ENCODE measurements around the gene NQO1.
A peak's percentile ranks its signal among the peaks of the same experiment; 100 is the strongest.
"Not testable (repeated sequence)": the region's sequence is repeated elsewhere in the genome, so short reads cannot be mapped to it uniquely, and the experiment has no call there.

NQO1 gene

GRCh38 chr16:69741519-69741918, 15.2 kb upstream of the NQO1 start:
- H2AFZ ChIP-seq (ENCODE audit: low read depth) = no peak overlapping the region
- no peak overlapping the region for H3K27ac ChIP-seq
- H3K4me1 ChIP-seq (ENCODE audit: low read depth, poor library complexity, severe bottlenecking) = no peaks in the 10 kb centered on the region
- H4K20me1 ChIP-seq (ENCODE audit: insufficient read depth) = no peaks in the 10 kb centered on the region
- H3K4me2 ChIP-seq = no peak overlapping the region
- TF ChIP-seq CTCF (conservative IDR thresholded peaks at IDR 0.05; ENCODE audit: low read depth, low read length) = no peak
- peaks cover 7% of the 10 kb centered on the region; the same call in 1 of the 2 replicates for H3K79me2 ChIP-seq (ENCODE audit: insufficient read depth, low read depth)
- no peaks in the 10 kb centered on the region for H3K27me3 ChIP-seq (ENCODE audit: insufficient read depth, low read depth)
- H3K4me3 ChIP-seq (IDR thresholded peaks at IDR 0.05; ENCODE audit: insufficient read depth, low read depth, low read length) = no peak overlapping the region
- H3K9ac ChIP-seq = no peak overlapping the region
- peaks cover 21% of the 10 kb centered on the region; the same call in 1 of the 2 replicates for H3K36me3 ChIP-seq (ENCODE audit: insufficient read depth)

DNA sequence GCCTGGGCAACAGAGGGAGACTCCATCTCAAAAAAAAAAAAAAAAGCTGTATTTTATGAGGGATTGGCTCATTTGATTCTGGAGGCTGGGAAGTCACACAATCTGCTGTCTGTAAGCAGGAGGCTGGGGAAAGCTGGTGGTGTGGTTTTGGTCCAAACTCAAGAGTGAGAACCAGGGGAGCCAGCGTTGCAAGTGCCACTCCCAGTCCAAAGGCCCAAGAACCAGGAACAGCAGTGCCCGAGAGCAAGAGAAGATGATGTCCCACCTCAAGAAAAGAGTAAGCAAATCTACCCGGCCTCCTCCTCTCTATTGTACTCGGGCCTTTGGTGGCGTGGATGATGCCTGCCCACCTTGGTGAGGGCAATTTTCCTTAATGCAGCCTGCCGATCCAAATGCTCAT, 5.7 kb upstream of the NQO1 start:
- no peak for TF ChIP-seq CTCF (conservative IDR thresholded peaks at IDR 0.05; ENCODE audit: low read depth, low read length)
- Histone ChIP-seq H3K4me2 (no peak overlapping the region), H4K20me1 (ENCODE audit: insufficient read depth) (no peaks in the 10 kb centered on the region), H3K4me1 (ENCODE audit: low read depth, poor library complexity, severe bottlenecking) (peaks cover 6% of the 10 kb centered on the region), H3K27me3 (ENCODE audit: insufficient read depth, low read depth) (no peaks in the 10 kb centered on the region), H3K36me3 (ENCODE audit: insufficient read depth) (no peaks in the 10 kb centered on the region), H3K4me3 (IDR thresholded peaks at IDR 0.05; ENCODE audit: insufficient read depth, low read depth, low read length) (no peak overlapping the region), H3K9ac (no peak overlapping the region), H3K27ac (no peak overlapping the region), H2AFZ (ENCODE audit: low read depth) (no peak overlapping the region), H3K79me2 (ENCODE audit: insufficient read depth, low read depth) (peaks cover 8% of the 10 kb centered on the region; the same call in 1 of the 2 replicates)

DNA sequence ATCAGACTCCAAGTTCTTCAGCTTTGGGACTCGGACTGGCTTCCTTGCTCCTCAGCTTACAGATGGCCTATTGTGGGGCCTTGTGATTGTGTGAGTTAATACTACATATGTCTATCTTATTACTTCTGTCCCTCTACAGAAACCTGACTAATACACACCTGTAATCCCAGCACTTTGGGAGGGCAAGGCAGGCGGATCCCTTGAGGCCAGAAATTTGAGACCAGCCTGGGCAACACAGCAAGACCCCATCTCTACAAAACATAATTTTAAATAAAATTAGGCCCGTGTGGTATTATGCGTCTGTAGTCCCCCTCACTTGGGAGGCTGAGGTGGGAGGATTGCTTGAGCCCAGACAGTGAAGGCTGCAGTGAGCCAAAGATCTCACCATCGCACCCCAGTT, 4.9 kb upstream of the NQO1 start:
- not testable (repeated sequence) for H3K27ac ChIP-seq; H3K4me1 ChIP-seq (ENCODE audit: low read depth, poor library complexity, severe bottlenecking); H3K4me2 ChIP-seq; H2AFZ ChIP-seq (ENCODE audit: low read depth); H3K27me3 ChIP-seq (ENCODE audit: insufficient read depth, low read depth); H4K20me1 ChIP-seq (ENCODE audit: insufficient read depth); H3K36me3 ChIP-seq (ENCODE audit: insufficient read depth); H3K9ac ChIP-seq; H3K4me3 ChIP-seq (IDR thresholded peaks at IDR 0.05; ENCODE audit: insufficient read depth, low read depth, low read length); H3K79me2 ChIP-seq (ENCODE audit: insufficient read depth, low read depth)

- H3K4me3 ChIP-seq (IDR thresholded peaks at IDR 0.05; ENCODE audit: insufficient read depth, low read depth, low read length); H2AFZ ChIP-seq (ENCODE audit: low read depth); H3K36me3 ChIP-seq (ENCODE audit: insufficient read depth); H3K4me2 ChIP-seq; H3K9ac ChIP-seq; H3K27me3 ChIP-seq (ENCODE audit: insufficient read depth, low read depth); H4K20me1 ChIP-seq (ENCODE audit: insufficient read depth); H3K27ac ChIP-seq: not testable (repeated sequence)
- Histone ChIP-seq H3K4me1 (ENCODE audit: low read depth, poor library complexity, severe bottlenecking) (peaks cover 26% of the 10 kb centered on the region), H3K79me2 (ENCODE audit: insufficient read depth, low read depth) (peaks cover 24% of the 10 kb centered on the region; the same call in 1 of the 2 replicates)
Measured at GRCh38 chr16:69729030-69729429, 2.7 kb upstream of the NQO1 start.

DNA sequence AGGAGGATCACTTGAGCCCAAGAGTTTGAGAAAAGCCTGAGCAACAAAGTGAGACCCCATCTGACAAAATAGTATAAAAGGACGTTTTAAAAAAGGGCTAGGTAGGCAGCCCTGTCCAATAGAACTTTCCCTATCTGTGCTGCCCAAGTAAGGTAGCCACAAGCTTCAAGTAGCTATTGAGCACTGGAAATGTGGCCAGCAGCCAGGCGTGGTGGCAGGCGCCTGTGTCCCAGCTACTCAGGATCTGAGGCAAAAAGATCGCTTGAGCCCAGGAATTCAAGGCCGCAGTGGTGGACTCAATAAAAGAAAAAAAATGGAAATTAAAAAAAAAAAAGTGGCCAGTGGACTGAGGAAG, 1.5 kb upstream of the NQO1 start:
- Histone ChIP-seq H2AFZ (ENCODE audit: low read depth) (no peak overlapping the region), H3K27me3 (ENCODE audit: insufficient read depth, low read depth) (no peaks in the 10 kb centered on the region), H3K36me3 (ENCODE audit: insufficient read depth) (no peaks in the 10 kb centered on the region), H3K4me3 (IDR thresholded peaks at IDR 0.05; ENCODE audit: insufficient read depth, low read depth, low read length) (no peak overlapping the region), H3K9ac (no peak overlapping the region), H3K4me1 (ENCODE audit: low read depth, poor library complexity, severe bottlenecking) (peaks cover 37% of the 10 kb centered on the region), H4K20me1 (ENCODE audit: insufficient read depth) (no peaks in the 10 kb centered on the region), H3K4me2 (no peak overlapping the region; the same call in 1 of the 2 replicates), H3K79me2 (ENCODE audit: insufficient read depth, low read depth) (peaks cover 31% of the 10 kb centered on the region; the same call in 1 of the 2 replicates), H3K27ac (peak overlapping the region; percentile 96; the same call in 1 of the 2 replicates)
- TF ChIP-seq CTCF (conservative IDR thresholded peaks at IDR 0.05; ENCODE audit: low read depth, low read length) = no peak

All from KMS-11 (cell line).